Thoracic aorta (tissue), 2 donors: ENCODE data around the gene AOPEP. TPM values are rescaled to one million over a fixed set of nuclear protein-coding genes. Genes with fewer than 3 reads are reported as not detected.

Source experiments
- ATAC-seq: fragments of 150-250 bp; one replicate; pipeline ENCODE4 v1.8.0; 2017; ENCODE audit warnings: low read depth; ENCODE audit not compliant: insufficient number of reproducible peaks, low FRiP score
- DNase-seq: peaks from one replicate; pipeline ENCODE4 v3.0.0-alpha.2; 2020; ENCODE audit warnings: low spot score
- H3K27ac ChIP-seq, 2 donors: fragments of 200-600 bp; sonication (generic); 1 replicate in 1 of 2; 2 replicates in 1 of 2; pipeline ENCODE4 v1.5.1; 2016; ENCODE audit warnings: mild to moderate bottlenecking in 2 of 2, moderate library complexity in 2 of 2
- H3K27me3 ChIP-seq: fragments of 200-600 bp; sonication (generic); replicated peaks from 2 replicates; pipeline ENCODE4 v1.6.0; 2016; ENCODE audit warnings: mild to moderate bottlenecking; ENCODE audit not compliant: insufficient read depth
- H3K36me3 ChIP-seq: fragments of 200-600 bp; sonication (generic); one replicate; pipeline ENCODE4 v1.5.1; 2016
- H3K4me1 ChIP-seq, 2 donors: fragments of 200-600 bp; sonication (generic); 1 replicate in 1 of 2; 2 replicates in 1 of 2; pipeline versions ENCODE4 v1.5.1 to v1.6.0; 2016; ENCODE audit warnings: low read depth in 2 of 2, mild to moderate bottlenecking in 1 of 2; ENCODE audit not compliant: control insufficient read depth in 1 of 2
- H3K4me3 ChIP-seq: fragments of 200-600 bp; sonication (generic); 2 replicates; pipeline ENCODE4 v1.5.1; 2016; ENCODE audit warnings: mild to moderate bottlenecking
- H3K9me3 ChIP-seq: fragments of 200-600 bp; sonication (generic); 2 replicates; pipeline ENCODE4 v1.5.1; 2016
- CTCF ChIP-seq: fragments of 200-600 bp; sonication (generic); IDR thresholded peaks from one replicate; pipeline ENCODE4 v1.5.1; 2019; ENCODE audit warnings: antibody characterized with exemption
- total RNA-seq, 2 donors: library from RNA; depleted of rRNA; stranded (reverse); fragments of >200 nt; gene quantifications; one replicate each; pipeline versions ENCODE4 v1.1.0 to v1.2.3, GENCODE V29; 2016

AOPEP gene
- total RNA-seq, 2 donors from 2014 or later: 494 to 668 TPM

- Histone ChIP-seq H3K9me3 (no peaks in the 10 kb centered on the region), H3K4me3 (no peak overlapping the region), H3K36me3 (no peaks in the 10 kb centered on the region), H3K27me3 (no peaks in the 10 kb centered on the region), H3K27ac (peak overlapping the region; percentile 43 to 89), H3K4me1 (peaks cover 47 to 91% of the 10 kb centered on the region in 2 donors)
- no peak for TF ChIP-seq CTCF
- DNase-seq (no peak), ATAC-seq (no peak)
Observed at GRCh38 chr9:94949370-94949769, 222.9 kb downstream of the AOPEP start.

DNA sequence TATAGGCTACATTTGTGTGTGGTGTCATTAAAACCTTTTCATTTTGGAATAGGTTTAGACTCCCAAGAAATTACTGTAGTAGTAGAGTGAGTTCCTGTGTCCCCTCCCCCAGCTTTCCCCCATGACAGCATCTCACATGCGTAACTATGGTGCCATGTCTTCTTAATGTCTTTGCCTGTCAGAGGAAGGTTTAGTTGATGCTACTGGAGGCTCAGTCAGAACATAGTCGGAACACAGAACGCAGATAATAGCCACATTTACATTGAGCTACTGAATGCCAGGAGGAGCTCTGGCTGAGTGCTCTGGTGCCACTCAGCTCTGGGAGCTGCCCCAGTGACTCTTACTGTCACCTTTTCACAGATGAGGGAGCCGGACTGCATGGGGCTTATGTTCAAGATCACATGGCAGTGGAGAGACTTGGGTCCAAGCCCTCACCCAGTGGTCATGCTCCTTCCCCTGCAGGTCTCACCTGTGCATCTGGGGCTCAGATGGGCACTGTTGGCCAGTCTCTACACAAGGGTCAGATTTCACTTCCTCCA is 223.6 kb downstream of the AOPEP start:
- Histone ChIP-seq H3K4me3 (no peak overlapping the region), H3K36me3 (no peaks in the 10 kb centered on the region), H3K27ac (peak overlapping the region; percentile 81 to 89), H3K9me3 (no peaks in the 10 kb centered on the region), H3K27me3 (no peaks in the 10 kb centered on the region), H3K4me1 (peaks cover 47 to 91% of the 10 kb centered on the region in 2 donors)
- no peak for TF ChIP-seq CTCF
- no peak for DNase-seq
- no peak for ATAC-seq

GRCh38 chr9:94950579-94951323 is 224.3 kb downstream of the AOPEP start:
- Histone ChIP-seq H3K4me3 (no peak overlapping the region), H3K27ac (peak overlapping the region; percentile 81 to 89), H3K36me3 (no peaks in the 10 kb centered on the region), H3K9me3 (no peaks in the 10 kb centered on the region), H3K27me3 (no peaks in the 10 kb centered on the region), H3K4me1 (peaks cover 42 to 85% of the 10 kb centered on the region in 2 donors)
- ATAC-seq (no peak), DNase-seq (no peak)
- no peak for TF ChIP-seq CTCF

DNA sequence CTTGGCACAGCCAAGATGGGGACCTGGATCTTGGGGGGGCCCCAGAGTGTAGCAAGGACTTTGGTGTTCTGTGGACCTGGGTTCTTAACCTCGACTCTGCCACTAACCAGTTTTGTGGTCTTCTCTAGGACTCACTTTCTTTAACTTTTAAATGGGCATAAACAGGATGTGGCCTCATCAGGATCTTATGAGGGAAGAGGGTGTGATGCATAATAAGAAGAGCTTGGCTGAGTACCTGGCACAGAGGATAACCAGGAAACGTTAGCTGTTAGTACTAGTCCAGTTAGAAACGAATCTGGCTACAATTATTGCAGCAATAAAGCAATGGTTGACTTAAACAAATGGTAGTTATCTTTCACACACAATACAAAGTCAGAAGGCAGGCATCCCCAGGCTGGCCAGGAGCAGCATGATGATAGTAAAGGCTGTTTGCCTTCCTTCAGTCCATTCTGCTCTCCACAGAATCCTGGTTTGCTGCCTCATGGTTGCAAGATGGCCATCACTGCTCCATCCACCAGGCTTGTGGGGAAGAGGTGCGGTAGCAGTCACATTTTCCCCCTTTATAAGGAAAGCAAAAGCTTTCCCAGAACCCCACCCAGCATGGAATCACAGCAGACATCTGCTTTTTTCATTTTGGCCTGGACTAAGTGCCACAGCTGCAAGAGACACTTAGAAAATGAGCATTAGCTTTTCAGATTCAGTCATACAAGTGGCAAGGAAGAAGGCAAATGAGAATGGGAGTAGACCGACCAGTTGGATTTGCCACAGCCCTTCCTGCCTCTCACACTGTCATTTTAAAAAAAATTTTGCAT is 225.0 kb downstream of the AOPEP start:
- TF ChIP-seq CTCF: no peak
- Histone ChIP-seq H3K9me3 (no peaks in the 10 kb centered on the region), H3K27ac (peak overlapping the region; percentile 81 to 89), H3K36me3 (no peaks in the 10 kb centered on the region), H3K4me1 (peaks cover 36 to 77% of the 10 kb centered on the region in 2 donors), H3K27me3 (no peaks in the 10 kb centered on the region), H3K4me3 (no peak overlapping the region)
- ATAC-seq (no peak), DNase-seq (no peak)
